HepG2 (cell line): ENCODE data around the gene RAPH1. TPM values are rescaled to one million over a fixed set of nuclear protein-coding genes. Genes with fewer than 3 reads are reported as not detected.

ENCODE experiments used
- ATAC-seq: fragments of 200-7000 bp; cut with Tn5 transposase; 3 replicates; pipeline ENCODE4 v1.9.1; 2020; ENCODE audit warnings: mild to moderate bottlenecking, moderate library complexity
- BruUV-seq: library from RNA; stranded (reverse); fragments of 400-500 nt; replicated peaks from 2 replicates; lab custom pipeline; 2021; lab: Mats Ljungman, UMichigan
- CTCF ChIA-PET: fragments of 300-600 bp; formaldehyde crosslinking; extraction: SDS; loops from one replicate; lab custom pipeline; 2021; ENCODE audit warnings: low total read pairs, inconsistent platforms, low intra/inter-chr PET ratio; lab: Yijun Ruan, JAX
- POLR2A ChIA-PET: fragments of 350-600 bp; sonication (Branson Sonifier 250); formaldehyde crosslinking; loops from one replicate; lab custom pipeline; 2020; ENCODE audit warnings: antibody characterized with exemption, inconsistent platforms; lab: Yijun Ruan, JAX
- DNase-seq: peaks from one replicate; pipeline ENCODE4 v3.0.0-alpha.2; 2015; ENCODE audit warnings: low spot score
- FAIRE-seq: peaks from 3 replicates; lab custom pipeline; 2011; peaks lifted over from hg19 to GRCh38; lab: Jason Lieb, UNC
- H2AFZ ChIP-seq: one replicate; pipeline ENCODE4 v1.6.1; 2011; ENCODE audit warnings: low read length, inconsistent platforms
- H3K27ac ChIP-seq: fragments of 300-600 bp; 3 replicates; pipeline ENCODE4 v1.8.0; 2011; ENCODE audit warnings: mixed run types, mild to moderate bottlenecking, mixed read lengths, low read length, inconsistent platforms; ENCODE audit not compliant: insufficient read depth; ENCODE audit errors: extremely low read length
- H3K27me3 ChIP-seq, 2 experiments: fragments of 200-600 bp in 1 of 2; 2 replicates in 1 of 2; 3 replicates in 1 of 2; pipeline versions ENCODE4 v1.6.0 to v1.8.0; 2011; ENCODE audit warnings: low read length in 2 of 2, mild to moderate bottlenecking in 2 of 2, moderate library complexity in 2 of 2, inconsistent platforms in 1 of 2; ENCODE audit not compliant: insufficient read depth in 2 of 2, control insufficient read depth in 1 of 2
- H3K36me3 ChIP-seq, 2 experiments: fragments of 200-600 bp in 1 of 2; replicated peaks in 1 of 2; 2 replicates in 1 of 2; 3 replicates in 1 of 2; pipeline versions ENCODE4 v1.5.1 to v1.8.0; 2011; ENCODE audit warnings: low read length in 2 of 2, inconsistent platforms in 1 of 2; ENCODE audit not compliant: insufficient read depth in 2 of 2, control insufficient read depth in 1 of 2
- H3K4me1 ChIP-seq: 2 replicates; pipeline ENCODE4 v1.5.1; 2012; ENCODE audit warnings: low read length, inconsistent platforms; ENCODE audit not compliant: insufficient read depth
- H3K4me2 ChIP-seq: 2 replicates; pipeline ENCODE4 v1.6.0; 2011; ENCODE audit warnings: low read depth, low read length, inconsistent platforms
- H3K4me3 ChIP-seq, 3 experiments: fragments of 200-600 bp in 1 of 3; sonication (generic), shearing (Covaris generic) in 1 of 3; replicated peaks in 1 of 3; 2 replicates each; pipeline ENCODE4 v1.5.1; 2011 to 2016; ENCODE audit warnings: low read length in 3 of 3, inconsistent platforms in 2 of 3, low read depth in 2 of 3, mild to moderate bottlenecking in 2 of 3, control low read depth in 1 of 3, mixed read lengths in 1 of 3; ENCODE audit not compliant: insufficient read depth in 1 of 3
- H3K79me2 ChIP-seq: one replicate; pipeline ENCODE4 v1.6.1; 2011; ENCODE audit warnings: low read length, inconsistent platforms; ENCODE audit not compliant: insufficient read depth
- H3K9ac ChIP-seq: 2 replicates; pipeline ENCODE4 v1.6.0; 2011; ENCODE audit warnings: mild to moderate bottlenecking, low read depth, low read length, inconsistent platforms; ENCODE audit not compliant: insufficient read depth
- H3K9me3 ChIP-seq: 2 replicates; pipeline ENCODE4 v1.5.1; 2012; ENCODE audit warnings: mild to moderate bottlenecking, low read length
- H4K20me1 ChIP-seq: 2 replicates; pipeline ENCODE4 v1.6.0; 2011; ENCODE audit warnings: inconsistent platforms, mild to moderate bottlenecking, low read length, moderate library complexity; ENCODE audit not compliant: insufficient read depth
- KLF6 ChIP-seq: IDR thresholded peaks from 2 replicates; pipeline ENCODE4 v1.8.0; 2016; ENCODE audit warnings: missing biosample characterization, missing genetic modification reagents
- MZF1 ChIP-seq: sonication (generic); formaldehyde crosslinking; IDR thresholded peaks from 2 replicates; pipeline ENCODE4 v1.8.1; 2023; ENCODE audit warnings: mild to moderate bottlenecking, missing genetic modification reagents, borderline replicate concordance
- ZBTB40 ChIP-seq, 2 experiments: fragments of 450-650 bp in 1 of 2; sonication (generic) in 1 of 2; formaldehyde crosslinking in 1 of 2; IDR thresholded peaks; 2 replicates each; pipeline versions ENCODE4 v1.6.1 to v1.8.0; 2016 to 2022; ENCODE audit warnings: antibody characterized with exemption in 1 of 2, mild to moderate bottlenecking in 1 of 2, missing genetic modification reagents in 1 of 2
- ZNF670 ChIP-seq: sonication (generic); formaldehyde crosslinking; IDR thresholded peaks from 2 replicates; pipeline ENCODE4 v1.8.0; 2022; ENCODE audit warnings: mild to moderate bottlenecking, missing genetic modification reagents, borderline replicate concordance
- WGBS: methylation state at CpG from one replicate; pipeline ENCODE4 v1.1.6; 2017; ENCODE audit warnings: low lambda C conversion rate; 5-methylcytosine and 5-hydroxymethylcytosine counted together
- in situ Hi-C: cut with HindIII; loops from 2 replicates; pipeline ENCODE4 v1.10.0; 2017; ENCODE audit warnings: low pct_unique_long_range_greater_than_20kb; ENCODE audit not compliant: extremely low pct_ligation_motif_present
- intact Hi-C: fragments of 100-400 bp; cut with micrococcal nuclease; formaldehyde crosslinking; loops from one replicate; pipeline ENCODE4 v1.10.0; 2022; ENCODE audit not compliant: unreplicated experiment
- polyA plus RNA-seq, 8 experiments: library from polyadenylated mRNA; depleted of rRNA in 3 of 8; stranded (reverse) in 7 of 8; unstranded in 1 of 8; fragments of >200 nt; fragmentation: Illumina TruSeq in 4 of 8; extraction: Trizol in 4 of 8; gene quantifications; 2 replicates each; pipeline versions ENCODE4 v1.2.1 to v1.2.3, GENCODE V29; 2011 to 2016; ENCODE audit warnings: low read depth in 4 of 8, missing spikeins in 1 of 8, mixed read lengths in 1 of 8; ENCODE audit not compliant: insufficient read depth in 1 of 8
- total RNA-seq, 5 experiments: library from RNA; depleted of rRNA; stranded (reverse); fragments of >200 nt; fragmentation: Illumina TruSeq; extraction: Trizol; gene quantifications; 2 replicates each; pipeline ENCODE4 v1.2.3, GENCODE V29; 2016; ENCODE audit warnings: low read depth in 1 of 5

RAPH1 gene
- total and polyA plus RNA-seq, 2 of the 13 experiments (the other 11 are each of a cell fraction or from before 2014, with no cell fraction given), result 5.3 to 6.7 TPM

DNA sequence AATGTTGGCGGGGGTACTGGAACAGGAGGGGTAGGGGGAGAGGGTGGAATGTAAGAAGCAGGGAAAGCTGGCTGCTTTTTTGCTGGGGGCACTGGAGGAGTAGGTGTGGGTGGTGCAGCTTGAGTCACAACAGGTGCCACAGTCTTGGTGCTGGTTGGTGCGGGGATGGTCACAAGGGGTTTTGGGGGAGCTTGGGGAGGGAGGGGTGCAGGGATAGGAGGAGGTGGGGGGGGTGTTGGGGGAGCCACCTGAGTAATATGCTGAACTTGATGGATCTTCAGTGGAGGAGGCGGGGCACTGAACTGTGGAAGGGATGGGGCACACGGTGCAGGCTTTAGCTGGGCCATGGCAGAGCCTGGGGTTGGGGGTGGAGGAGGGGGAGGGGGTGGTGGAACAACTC lies 94.4 kb downstream of the RAPH1 start:
- Histone ChIP-seq H3K9me3 (no peaks in the 10 kb centered on the region), H2AFZ (no peak overlapping the region), H3K4me1 (peaks cover 6% of the 10 kb centered on the region; the same call in 1 of the 2 replicates), H3K9ac (no peak overlapping the region), H3K4me2 (no peak overlapping the region), H3K36me3 (peaks cover 14 to 54% of the 10 kb centered on the region in 2 experiments), H3K4me3 (no peak overlapping the region), H3K79me2 (no peaks in the 10 kb centered on the region), H4K20me1 (no peaks in the 10 kb centered on the region), H3K27me3 (no peaks in the 10 kb centered on the region), H3K27ac (no peak overlapping the region)
- DNase-seq (no peak), ATAC-seq (no peak), FAIRE-seq (no peak)
- 94% methylated on average over 4 of the region's 4 CpGs for WGBS
- POLR2A ChIA-PET, result no interaction called here
- no TSS peak for BruUV-seq
- CTCF ChIA-PET, result no interaction called here
- TF ChIP-seq MZF1 (CRISPR knock-in tag) (no peak), ZNF670 (CRISPR knock-in tag) (no peak), ZBTB40 (IDR thresholded peaks at IDR 0.05) (no peak), ZBTB40 (CRISPR knock-in tag; IDR thresholded peaks at IDR 0.05) (no peak), KLF6 (CRISPR knock-in tag) (no peak)
- intact Hi-C loops (no loop called here), in situ Hi-C loops (no loop called here)
